GM20431 (cell line): Measurements from ENCODE around the gene GATA2.

ENCODE experiments used
- in situ Hi-C: fragments of 300-500 bp; cut with MseI, MboI; formaldehyde crosslinking; loops from one replicate; pipeline ENCODE4 v1.15.0; 2020; ENCODE audit warnings: low sequenced_read_pairs; ENCODE audit not compliant: unreplicated experiment

GATA2 gene

DNA sequence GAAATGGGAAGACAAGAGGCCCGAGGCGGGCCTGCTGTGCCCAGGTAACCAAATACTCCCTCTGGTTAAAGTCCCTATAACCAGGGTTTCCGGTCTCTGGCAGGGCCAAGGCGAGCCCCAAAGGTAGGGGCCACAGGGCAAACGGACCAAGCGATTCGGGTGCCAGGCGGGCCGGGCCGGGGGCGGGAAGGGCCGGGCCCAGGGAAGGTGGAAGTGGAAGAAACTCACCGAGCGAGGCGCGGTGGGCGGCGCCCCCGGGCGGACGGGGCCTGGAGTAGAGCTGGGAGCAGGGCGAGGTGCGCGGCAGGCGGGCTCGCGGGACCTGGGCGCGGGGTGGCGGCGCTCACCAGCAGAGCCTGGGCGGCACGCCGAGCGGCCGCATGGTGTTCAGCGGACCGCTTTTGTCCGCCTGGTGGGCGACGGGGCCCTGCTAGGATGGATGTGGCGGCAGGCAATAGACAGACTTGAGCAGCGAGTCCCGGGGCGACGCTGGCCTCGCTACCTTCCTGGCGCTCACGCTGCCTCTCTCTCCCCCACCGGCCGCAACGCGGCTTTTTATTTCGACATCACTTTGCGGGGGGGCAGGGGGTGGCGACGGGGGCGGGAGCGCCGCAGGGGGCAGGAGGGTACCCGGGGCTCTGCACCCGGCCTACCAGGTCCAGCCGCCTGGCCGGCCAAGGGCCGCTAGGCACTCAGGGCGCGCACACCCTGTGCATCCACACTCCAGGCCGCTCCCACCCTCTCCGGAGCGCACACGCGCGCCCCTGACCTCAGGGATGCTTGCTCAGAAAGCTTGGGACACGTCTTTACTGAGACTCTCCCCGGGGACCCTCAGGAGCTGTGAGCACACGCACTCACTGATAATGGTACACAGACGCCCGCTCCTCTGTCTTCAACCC lies at the start of gene GATA2:
GATA2 (minus strand) TSS at position 531 of the 899 bp plus-strand sequence. CDS start 6,170 bp downstream, outside the sequence.
- in situ Hi-C loops: no loop called here

DNA sequence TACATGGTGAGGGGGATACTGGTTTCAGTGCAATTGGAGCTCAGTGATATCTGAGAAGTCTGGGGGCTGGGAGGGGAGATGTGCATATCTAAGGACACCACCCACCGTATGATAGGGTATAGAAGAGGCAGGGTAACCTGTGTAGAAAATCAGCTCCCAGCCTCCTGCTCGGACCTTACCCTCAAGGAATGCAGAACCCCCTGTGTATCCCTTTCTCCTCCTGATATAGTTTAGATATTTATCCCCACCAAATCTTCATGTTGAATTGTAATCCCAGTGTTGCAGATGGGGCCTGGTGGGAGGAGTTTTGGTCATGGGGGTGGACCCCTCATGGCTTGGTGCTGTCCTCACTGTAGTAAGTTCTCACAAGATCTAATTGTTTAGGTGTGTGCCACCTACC lies 48.2 kb upstream of the GATA2 start:
- in situ Hi-C loops: no loop called here

DNA sequence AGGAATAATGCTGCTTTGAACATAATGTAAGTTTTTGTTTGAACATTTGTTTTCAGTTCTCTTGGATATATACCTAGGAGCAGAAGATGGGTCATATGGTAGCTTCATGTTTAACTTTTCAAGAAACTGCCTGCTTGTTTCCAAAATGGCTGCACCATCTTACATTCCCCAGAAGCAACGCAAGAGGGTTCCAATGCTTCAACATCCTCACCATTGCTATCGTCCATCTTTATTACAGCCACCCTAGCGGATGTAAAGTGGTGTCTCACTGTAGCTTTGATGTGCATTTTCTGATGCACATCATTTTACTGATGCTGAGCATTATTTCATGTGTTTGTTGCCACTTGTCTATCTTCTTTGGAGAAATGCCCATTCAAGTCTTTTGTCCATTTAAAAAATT lies 46.4 kb upstream of the GATA2 start:
- in situ Hi-C loops: no loop called here

DNA sequence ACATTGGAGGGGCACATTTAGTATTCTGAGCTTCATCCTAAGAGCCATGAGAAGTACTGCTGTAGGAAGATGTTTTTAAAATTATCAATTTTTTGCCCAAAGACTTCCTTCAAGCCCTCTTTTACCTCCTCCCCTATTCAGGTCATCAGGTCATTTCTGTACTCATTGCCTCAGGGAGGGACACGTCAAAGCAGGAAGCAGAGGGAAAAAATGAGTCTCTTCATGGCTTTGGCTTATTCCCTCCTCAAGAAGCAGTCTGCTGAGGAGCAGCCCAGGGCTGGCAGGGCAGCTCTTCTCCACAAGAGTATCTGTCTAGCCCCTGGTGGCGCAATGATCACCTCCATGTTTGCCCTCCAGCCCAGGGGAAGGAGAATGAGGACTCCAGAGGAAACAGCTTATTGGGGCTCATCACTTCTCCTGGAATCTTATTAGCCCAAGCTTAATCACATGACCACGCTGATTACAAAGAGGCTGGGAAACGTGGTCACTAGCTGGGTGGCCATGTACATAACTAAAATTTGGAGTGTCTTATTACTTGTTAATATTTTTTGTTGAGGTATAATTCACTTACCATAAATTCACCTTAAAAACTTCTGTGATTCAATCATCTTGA lies 44.2 kb upstream of the GATA2 start:
- in situ Hi-C loops: no loop called here

DNA sequence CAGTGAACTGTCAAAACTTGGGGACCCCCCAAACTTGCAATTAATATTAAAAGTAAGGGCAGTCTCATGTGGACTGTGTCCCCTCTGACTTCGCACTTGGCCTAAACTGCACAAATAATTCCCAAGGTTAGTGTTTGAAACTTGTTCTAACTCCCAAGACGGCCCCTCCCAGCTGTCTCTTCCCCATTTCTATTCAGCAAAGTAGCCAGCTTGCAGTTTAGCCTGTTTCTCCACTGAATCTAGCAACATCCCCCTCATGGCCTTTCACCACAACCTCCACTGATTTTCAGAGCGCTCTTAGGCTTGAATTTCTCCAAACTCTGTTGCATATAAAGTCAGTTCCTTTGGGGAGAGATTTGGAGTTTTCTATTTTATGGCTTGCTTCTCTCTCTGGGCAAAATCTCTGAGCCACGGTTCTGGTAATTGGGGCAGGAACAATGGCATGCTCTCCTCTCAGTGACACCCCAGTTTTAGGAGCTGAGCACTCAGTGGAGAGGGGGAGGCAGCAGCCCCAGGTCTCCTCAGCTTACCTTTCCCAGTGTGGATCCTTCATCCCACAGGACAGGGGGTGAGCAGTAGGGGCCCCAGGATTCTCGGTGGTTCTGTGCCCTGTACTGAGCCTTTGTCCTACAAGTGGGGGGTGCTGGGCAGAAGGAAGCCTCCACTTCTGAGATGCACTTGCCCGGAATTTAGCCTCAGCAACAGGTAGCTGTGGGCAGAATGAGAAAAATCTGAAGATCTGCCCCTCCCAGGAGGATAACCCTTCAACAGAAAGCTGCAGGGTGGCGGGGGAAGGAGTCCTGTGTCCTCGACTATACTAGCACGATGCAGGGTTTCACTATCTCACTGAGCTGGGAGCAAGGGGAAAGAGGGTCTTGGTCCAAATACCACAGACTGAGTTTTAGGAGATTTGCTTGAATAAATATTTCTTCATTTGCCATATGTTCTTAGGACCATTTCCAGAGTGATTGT lies 39.3 kb upstream of the GATA2 start:
- in situ Hi-C loops: no loop called here

DNA sequence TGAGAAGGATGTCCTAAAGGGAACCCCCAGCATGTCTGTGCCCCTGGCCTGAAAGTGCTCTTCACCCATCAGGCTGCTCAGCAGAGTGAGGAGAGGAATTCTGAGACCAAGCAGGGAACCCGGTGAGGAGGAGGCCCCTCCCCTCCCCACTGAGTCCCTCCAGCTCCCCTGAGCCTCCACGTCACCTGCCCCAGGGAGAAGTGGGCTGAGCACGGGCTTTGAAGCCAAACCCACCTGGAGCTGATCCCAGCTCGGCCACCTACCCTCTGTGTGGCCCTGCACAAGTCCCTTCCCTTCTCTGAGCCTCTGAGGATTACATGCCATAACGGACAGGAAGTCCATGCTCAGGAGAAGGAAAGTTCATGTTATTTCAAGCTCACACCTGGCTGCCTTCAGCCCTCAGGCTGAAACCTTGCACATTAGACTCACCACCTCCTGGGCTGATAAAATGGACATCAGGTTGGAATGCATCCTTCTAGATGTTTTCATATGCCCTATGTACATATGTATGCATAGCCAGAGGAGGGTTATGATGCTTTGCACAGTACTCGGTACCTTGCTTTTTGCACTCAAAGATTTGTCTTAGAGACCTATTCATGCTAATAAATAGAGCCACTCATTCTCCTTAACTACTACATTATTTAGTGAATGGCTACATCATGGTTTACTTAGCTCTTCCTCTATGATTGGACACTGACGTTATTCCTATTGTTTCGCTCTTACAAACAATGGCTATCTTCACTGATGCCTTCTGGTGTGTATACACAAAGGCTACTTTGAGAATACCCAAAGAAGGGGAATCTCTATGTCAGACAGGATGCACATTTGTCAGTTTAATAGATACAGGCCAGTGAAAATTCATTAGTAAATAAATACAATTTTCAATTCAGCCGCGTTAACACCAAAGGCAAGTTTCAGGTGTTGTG lies 31.6 kb upstream of the GATA2 start:
- in situ Hi-C loops: no loop called here

DNA sequence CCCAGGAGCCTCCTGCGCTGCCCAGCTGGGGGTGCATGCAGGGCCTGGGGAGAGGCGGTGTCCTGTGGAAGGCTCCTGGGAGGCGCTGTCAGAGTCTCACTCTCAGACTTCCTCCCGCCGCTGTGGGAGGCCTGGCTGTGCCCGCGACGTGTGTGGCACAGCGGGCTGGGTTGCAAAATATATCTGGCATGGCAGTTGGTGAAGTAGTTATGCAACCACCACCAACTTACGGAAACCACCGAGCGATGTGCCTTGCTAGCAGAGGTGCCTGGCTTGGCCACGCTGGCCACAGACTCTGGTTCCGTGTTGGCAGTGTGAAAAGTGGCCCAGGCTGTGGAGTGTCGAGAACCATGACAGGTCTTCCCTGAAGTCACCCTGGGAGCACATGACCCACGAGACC lies 30.6 kb upstream of the GATA2 start:
- in situ Hi-C loops: no loop called here

DNA sequence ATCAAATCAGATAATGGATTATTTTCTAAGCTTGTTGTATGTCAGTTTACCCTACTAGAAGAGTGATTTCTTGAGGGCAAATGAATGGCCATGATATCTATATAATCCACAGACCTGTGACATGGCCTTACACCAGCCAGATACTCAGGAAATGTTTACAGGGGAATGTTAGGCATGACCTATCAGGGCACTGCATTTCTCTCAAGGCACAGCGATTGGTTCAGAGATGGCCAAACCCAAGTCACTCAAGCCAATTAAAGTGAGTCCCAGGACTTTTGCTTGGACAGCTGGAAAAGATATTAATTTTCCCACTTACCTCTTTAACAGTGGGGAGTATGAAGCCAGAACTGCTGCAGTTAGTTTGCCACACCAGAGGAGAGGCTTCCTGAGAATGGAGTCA lies 28.7 kb upstream of the GATA2 start:
- in situ Hi-C loops: no loop called here

DNA sequence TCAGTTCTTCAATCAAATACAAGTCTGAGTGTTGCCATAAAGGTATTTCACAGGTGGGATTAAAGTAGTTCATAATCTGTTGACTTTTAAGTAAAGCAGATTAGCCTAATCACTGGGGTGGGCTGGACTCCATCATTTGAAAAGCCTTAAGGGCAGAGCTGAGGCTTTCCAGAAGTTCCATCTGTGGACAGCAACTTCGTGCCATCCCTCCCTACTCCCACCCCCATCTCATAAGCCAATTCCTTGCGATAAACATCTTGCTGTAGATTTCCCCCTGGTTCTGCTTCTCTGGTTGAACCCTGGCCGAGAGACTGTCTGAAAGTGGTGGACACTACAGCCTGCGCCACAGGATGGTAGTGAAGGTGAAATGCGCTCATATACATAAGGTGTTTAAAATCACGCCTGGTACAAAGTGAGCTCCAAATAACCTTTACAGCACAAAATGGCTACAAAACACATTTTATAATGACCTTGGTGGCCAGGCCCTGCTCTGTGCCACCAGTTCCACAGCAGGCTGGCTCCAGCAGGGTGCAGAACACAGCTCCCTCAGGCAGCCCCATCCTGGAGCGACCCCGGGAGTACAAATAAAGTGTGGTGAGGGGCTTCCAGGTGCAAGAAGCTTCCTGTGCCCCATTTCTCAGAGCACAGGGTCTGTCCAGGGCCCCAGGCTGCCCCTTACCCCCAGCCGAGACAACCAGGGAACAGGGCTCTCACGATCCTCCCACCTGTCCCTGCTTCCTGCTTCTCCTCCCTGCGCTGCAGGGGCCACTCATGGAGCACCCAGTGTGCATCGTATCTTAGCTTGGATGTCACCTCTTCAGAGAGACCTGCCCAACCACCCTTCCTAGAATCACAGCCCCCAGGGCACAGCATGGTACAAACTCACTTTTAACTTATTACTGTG lies 25.8 kb upstream of the GATA2 start:
- in situ Hi-C loops: no loop called here

DNA sequence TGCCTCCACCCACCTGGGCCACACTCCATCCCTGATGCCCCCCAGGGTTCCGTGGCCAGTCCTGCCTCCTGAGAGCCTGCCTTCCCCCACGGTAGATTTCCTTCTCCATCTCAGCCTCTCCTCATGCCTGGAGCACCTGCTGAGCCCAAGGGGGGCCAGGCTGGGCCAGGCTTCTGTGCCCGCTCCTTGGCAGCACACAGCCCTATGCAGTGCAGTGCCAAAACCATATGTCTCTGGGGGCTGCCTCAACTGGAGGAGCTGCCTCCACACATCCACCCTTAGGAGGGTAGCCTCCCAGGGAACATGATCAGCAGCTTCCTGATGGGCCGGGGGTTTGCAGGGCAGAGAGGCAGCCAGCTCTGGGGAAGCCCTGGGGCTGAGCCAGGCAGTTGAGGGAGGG lies 24.6 kb upstream of the GATA2 start:
- in situ Hi-C loops: no loop called here

DNA sequence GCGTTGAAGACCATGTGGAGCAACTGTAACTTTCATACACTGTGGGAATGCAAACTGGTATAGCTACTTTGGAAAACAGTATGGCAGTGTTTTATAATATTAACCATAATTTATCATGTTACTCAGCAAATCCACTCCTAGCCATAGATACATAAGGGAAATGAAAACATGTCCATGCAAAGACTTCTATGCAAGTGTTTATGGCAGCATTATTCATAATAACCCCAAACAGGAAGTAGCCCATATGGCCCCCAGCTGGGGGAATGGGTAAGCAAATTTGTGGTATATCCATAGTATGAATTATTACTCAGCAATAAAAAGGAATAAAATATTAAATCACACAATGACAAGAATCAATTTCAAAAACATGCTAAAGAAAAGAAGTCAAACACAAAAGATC lies 23.0 kb upstream of the GATA2 start:
- in situ Hi-C loops: no loop called here

DNA sequence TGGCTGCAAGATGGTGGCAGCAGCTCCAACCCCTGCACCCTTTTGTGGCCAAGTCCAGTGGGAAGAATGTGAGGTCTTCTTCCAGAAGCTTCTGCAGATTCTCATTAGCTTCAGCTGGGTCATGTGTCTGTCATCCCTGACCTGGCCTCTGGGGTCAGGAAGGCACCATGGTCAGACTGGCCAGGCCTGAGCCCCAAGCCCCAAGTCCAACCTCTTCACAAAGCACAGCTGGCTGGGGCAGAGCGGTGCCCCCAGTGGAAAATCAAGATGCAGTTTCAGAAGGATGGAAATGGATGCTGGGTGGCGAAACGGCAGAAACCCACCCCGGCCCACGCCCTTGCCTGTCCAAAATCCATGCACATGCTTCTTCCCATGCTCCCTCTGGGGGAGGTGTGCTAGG lies 15.9 kb upstream of the GATA2 start:
- in situ Hi-C loops: no loop called here

DNA sequence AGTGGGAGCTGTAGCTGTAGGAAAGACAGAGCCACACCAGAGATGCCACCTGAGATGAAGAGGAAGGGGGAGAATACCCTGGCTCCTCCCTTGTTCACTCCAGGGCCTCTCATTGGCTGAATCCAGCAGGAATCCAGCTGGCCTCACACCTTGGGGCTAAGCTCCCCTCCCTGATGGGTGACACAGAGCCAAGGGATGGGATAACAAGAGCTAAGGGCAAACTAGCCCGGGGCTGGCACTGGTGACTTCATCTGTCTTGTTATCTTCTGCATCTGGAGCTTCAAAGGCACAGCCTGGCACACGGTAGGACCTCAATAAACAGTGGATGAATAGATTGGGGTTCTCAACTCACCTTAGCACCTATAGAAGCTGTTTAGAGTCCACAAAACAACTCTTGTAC lies 13.8 kb upstream of the GATA2 start:
- in situ Hi-C loops: no loop called here

DNA sequence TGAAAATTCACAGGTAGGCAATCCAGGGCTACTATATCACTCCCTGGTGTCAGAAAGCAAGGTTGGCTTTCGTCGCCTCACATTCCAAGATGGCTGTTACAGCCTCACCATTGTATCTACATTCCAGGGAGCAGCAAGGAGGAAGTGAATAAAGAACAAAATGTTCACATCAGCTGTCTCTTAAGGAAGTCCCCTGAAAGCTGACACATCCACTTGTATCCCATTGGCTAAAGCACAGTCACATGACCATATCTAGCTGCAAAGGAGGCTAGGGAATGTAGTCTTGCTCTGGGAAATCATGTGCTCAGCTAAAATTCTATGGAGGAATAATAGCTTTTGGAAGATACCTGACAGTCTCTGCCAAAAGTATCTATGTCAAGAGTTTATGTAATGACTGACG lies 12.8 kb upstream of the GATA2 start:
- in situ Hi-C loops: no loop called here

DNA sequence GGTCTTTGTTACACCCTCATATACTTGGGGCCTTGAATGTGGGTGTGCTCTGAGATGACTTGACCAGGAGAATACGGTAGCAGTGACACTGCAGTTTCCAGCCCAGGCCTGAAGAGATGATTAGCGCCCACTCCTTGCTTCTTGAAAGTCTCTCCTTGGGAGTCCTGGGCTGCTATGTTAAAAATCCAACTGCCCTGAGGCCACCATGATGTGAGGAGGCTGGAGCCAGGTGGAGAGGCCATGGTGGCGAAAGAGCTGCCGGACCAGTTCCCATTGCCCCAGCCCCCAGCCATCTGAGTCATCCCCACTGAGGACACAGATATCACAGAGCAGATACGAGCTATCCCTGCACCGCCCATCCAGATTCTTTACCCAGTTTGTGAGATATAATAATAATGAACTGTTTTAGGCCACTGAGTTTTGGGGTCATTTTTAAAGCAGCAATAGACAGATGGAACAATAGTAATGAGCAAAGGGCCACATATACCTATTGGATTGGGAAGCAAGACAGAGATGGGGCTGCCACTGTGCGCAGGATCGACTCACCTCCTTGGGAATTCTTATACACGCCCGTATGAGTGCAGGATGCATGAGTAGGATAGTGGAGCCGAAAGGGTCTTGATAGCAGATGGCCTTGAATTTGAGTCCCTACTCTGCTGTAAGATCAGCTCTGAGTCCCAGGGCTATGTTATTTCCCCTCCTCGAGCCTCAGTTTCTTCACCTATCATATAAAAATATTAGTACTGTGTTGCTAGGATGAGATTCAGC lies 12.1 kb upstream of the GATA2 start:
- in situ Hi-C loops: no loop called here

DNA sequence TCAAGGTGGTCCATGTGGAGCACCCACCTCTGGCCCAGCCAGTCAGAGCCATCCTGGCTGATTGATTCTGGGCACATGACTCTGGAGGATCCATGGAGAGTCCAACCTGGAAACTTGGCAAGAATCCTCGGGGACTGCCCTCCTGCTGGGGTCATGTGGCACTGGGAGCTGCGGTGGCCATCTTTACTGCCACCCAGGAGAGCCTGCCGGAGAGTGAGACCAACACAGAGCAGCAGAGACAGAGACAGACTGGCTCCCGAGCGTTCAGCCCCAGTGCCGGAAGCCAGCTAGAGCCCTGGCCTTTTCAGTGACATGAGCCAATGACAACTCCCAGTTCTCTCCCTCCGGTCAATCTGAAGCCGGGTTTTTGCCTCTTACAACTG lies 11.5 kb upstream of the GATA2 start:
- in situ Hi-C loops: no loop called here

DNA sequence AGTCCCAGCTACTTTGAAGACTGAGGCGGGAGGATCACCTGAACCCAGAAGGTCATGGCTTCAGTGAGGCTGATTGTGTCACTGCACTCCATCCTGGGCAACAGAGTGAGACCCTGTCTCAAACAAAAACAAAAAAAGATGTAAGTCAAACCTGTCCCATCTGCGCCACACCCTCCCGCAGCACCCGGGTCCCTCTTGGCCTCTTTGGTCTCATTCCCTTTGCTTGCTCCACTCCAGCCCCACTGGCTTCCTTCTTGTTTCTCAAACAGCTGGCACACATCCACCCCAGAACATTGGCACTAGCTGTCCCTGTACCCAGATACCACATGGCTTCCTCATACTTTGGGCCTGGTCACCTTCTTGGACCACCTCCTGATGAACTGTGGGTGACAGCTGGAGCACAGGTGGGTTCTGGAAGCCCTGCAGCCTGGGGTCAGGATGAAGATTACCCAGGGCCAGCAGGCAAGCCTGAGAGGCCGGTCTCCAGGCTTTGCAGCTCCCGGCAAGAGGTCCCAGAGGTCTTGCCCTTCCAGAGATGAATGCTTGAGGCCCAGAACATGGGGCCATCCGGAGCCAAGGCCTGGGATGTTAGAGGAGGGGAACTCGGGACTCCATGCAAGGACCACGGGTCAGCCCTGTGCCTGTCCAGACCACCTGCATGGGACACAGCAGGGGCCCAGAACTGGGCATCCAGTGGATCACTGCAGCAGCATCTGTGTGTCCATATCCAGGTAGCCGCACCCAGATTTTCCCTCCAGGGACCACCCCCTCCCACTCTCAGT lies 10.9 kb upstream of the GATA2 start:
- in situ Hi-C loops: no loop called here
